ENCODE results near the gene GPR158. TPM values are rescaled to one million over a fixed set of nuclear protein-coding genes. Genes with fewer than 3 reads are reported as not detected.

GPR158 gene
- total RNA-seq, 1 donor = 0.18 TPM

GRCh38 chr10:25226775-25227682 is 52.2 kb downstream of the GPR158 start:
- peak; percentile 58 for DNase-seq (ENCODE audit: low read depth)
- TF ChIP-seq, protein P1, sequence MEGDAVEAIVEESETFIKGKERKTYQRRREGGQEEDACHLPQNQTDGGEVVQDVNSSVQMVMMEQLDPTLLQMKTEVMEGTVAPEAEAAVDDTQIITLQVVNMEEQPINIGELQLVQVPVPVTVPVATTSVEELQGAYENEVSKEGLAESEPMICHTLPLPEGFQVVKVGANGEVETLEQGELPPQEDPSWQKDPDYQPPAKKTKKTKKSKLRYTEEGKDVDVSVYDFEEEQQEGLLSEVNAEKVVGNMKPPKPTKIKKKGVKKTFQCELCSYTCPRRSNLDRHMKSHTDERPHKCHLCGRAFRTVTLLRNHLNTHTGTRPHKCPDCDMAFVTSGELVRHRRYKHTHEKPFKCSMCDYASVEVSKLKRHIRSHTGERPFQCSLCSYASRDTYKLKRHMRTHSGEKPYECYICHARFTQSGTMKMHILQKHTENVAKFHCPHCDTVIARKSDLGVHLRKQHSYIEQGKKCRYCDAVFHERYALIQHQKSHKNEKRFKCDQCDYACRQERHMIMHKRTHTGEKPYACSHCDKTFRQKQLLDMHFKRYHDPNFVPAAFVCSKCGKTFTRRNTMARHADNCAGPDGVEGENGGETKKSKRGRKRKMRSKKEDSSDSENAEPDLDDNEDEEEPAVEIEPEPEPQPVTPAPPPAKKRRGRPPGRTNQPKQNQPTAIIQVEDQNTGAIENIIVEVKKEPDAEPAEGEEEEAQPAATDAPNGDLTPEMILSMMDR (IDR thresholded peaks at IDR 0.05; ENCODE audit: insufficient read depth, low read length) = peak; percentile 79
- H3K4me3 ChIP-seq (ENCODE audit: low read depth, low read length) = no peak overlapping the region

DNA sequence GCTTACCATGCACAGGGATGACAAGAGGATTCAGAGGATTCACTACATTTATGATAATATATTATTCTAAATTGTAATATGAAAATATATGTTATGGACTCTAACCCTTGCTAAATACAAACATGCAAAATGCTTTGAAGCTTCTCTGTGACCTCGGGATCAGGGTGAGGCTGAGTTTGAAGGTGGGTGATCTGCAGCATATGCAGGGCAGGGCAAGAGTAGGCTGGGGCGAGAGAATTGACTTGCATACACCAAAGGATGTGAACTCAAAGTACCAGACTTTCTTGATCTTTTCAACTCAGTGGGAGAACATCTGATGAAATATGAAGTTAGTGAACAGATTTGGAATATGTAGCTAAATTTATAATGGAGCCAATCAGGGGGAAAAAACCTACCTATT is 57.0 kb downstream of the GPR158 start:
- H3K4me3 ChIP-seq (ENCODE audit: low read depth, low read length) = no peak overlapping the region
- DNase-seq (ENCODE audit: low read depth) = no peak
- TF ChIP-seq, protein P1 (IDR thresholded peaks at IDR 0.05; ENCODE audit: insufficient read depth, low read length) = no peak

DNA sequence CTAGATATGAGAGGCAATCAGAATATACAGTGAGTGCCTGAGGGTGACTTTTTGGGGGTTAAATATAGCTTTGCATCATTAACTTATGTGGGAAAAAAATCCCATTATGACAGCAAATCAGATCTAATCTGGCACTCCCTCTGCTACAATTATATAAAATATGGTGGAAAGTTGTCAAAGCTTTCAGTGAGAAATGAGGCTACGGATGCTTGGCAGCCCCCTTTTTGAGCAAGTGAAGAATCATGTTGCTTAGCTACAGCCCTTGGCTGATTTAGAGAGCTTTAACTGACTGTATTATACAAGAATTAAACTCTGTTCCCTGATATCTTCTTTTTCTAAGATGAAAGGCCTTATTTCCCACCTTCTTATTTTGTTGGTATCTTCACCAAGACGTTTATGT is 57.4 kb downstream of the GPR158 start:
- H3K4me3 ChIP-seq (ENCODE audit: low read depth, low read length) = no peak overlapping the region
- TF ChIP-seq, protein P1 (IDR thresholded peaks at IDR 0.05; ENCODE audit: insufficient read depth, low read length) = no peak
- no peak for DNase-seq (ENCODE audit: low read depth)

GRCh38 chr10:25245165-25245564 is 70.4 kb downstream of the GPR158 start:
- H3K4me3 ChIP-seq (ENCODE audit: low read depth, low read length) = no peak overlapping the region
- TF ChIP-seq, protein P1 (IDR thresholded peaks at IDR 0.05; ENCODE audit: insufficient read depth, low read length) = no peak
- DNase-seq (ENCODE audit: low read depth) = no peak

GRCh38 chr10:25257646-25258045 is 82.8 kb downstream of the GPR158 start:
- no peak for DNase-seq (ENCODE audit: low read depth)
- TF ChIP-seq, protein P1 (IDR thresholded peaks at IDR 0.05; ENCODE audit: insufficient read depth, low read length) = no peak
- no peak overlapping the region for H3K4me3 ChIP-seq (ENCODE audit: low read depth, low read length)

GRCh38 chr10:25261110-25261509 is 86.3 kb downstream of the GPR158 start:
- TF ChIP-seq, protein P1 (IDR thresholded peaks at IDR 0.05; ENCODE audit: insufficient read depth, low read length) = no peak
- no peak for DNase-seq (ENCODE audit: low read depth)
- no peak overlapping the region for H3K4me3 ChIP-seq (ENCODE audit: low read depth, low read length)
